BJ (cell line): Measurements from ENCODE around the gene CTIF. TPM values are rescaled to one million over a fixed set of nuclear protein-coding genes. Genes with fewer than 3 reads are reported as not detected.

Source experiments
- CTCF ChIA-PET: fragments of 350-600 bp; formaldehyde crosslinking; extraction: SDS; loops from one replicate; lab custom pipeline; 2021; ENCODE audit warnings: antibody characterized with exemption, inconsistent platforms; lab: Yijun Ruan, JAX
- POLR2A ChIA-PET: fragments of 300-600 bp; sonication (Branson Sonifier 250); formaldehyde crosslinking; extraction: SDS; loops from one replicate; lab custom pipeline; 2021; ENCODE audit warnings: antibody characterized with exemption; lab: Charles Lee
- DNase-seq: peaks from one replicate; pipeline ENCODE4 v3.0.0-alpha.2; 2011; ENCODE audit warnings: low read depth
- H3K27me3 ChIP-seq: 2 replicates; pipeline ENCODE4 v1.6.0; 2011; ENCODE audit warnings: low read length; ENCODE audit not compliant: control insufficient read depth, insufficient read depth
- H3K36me3 ChIP-seq: 2 replicates; pipeline ENCODE4 v1.5.1; 2011; ENCODE audit warnings: low read length; ENCODE audit not compliant: control insufficient read depth, insufficient read depth
- H3K4me3 ChIP-seq: 2 replicates; pipeline ENCODE4 v1.5.1; 2011; ENCODE audit warnings: low read depth, mild to moderate bottlenecking, control low read depth, low read length
- polyA plus RNA-seq: library from polyadenylated mRNA; depleted of rRNA; stranded (reverse); fragments of >200 nt; gene quantifications from 2 replicates; pipeline ENCODE4 v1.2.3, GENCODE V29; 2011
- TF ChIP-seq, protein P1 (sequence below): IDR thresholded peaks from 2 replicates; pipeline ENCODE4 v1.5.1; 2011; ENCODE audit warnings: low read depth, mild to moderate bottlenecking, control low read depth, inconsistent platforms, low read length, moderate library complexity; ENCODE audit not compliant: insufficient read depth

The CTIF gene
- polyA plus RNA-seq, 1 experiment = 105 TPM

DNA sequence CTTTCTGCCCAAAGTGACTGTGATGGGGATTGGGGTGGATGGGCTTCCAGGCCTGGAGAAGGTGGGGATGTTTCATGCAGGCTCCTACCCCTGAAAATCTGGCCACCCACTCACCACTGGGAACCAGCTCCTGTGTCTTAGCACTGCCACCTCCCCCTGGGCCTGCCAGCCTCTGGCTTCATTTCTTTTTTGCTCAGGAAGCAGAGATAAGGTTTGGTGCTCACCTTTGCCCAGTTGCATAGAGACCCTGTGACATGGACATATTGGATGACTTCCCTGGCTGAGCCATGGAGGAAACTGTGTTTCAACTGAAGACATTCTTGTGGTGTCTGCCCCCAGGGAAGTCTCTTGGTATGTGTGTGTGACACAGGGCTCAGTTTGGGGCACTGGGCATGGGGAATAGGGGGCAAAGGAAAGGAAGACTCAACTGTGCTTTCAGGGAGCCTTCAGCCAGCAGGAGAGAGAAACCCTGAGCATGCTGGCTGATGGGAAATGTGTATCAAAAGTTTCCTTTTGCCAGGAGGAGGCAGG, 16.7 kb downstream of the CTIF start:
- TF ChIP-seq, protein P1, sequence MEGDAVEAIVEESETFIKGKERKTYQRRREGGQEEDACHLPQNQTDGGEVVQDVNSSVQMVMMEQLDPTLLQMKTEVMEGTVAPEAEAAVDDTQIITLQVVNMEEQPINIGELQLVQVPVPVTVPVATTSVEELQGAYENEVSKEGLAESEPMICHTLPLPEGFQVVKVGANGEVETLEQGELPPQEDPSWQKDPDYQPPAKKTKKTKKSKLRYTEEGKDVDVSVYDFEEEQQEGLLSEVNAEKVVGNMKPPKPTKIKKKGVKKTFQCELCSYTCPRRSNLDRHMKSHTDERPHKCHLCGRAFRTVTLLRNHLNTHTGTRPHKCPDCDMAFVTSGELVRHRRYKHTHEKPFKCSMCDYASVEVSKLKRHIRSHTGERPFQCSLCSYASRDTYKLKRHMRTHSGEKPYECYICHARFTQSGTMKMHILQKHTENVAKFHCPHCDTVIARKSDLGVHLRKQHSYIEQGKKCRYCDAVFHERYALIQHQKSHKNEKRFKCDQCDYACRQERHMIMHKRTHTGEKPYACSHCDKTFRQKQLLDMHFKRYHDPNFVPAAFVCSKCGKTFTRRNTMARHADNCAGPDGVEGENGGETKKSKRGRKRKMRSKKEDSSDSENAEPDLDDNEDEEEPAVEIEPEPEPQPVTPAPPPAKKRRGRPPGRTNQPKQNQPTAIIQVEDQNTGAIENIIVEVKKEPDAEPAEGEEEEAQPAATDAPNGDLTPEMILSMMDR = no peak
- ChIA-PET POLR2A (no interaction called here), CTCF (interaction anchor here (0.7 to 1.1 kb wide), 2 partner anchors 9 to 623 kb away, joined by 3 read pairs; no protein-coding TSS in a partner anchor)
- no peak for DNase-seq
- Histone ChIP-seq H3K27me3 (no peaks in the 10 kb centered on the region), H3K36me3 (peaks cover 15% of the 10 kb centered on the region), H3K4me3 (no peak overlapping the region)

- TF ChIP-seq, protein P1 = no peak
- DNase-seq = no peak
- CTCF ChIA-PET = interaction anchor here (1.0 to 1.4 kb wide), 2 partner anchors 47 to 49 kb away, joined by 4 to 5 read pairs; no protein-coding TSS in a partner anchor
- Histone ChIP-seq H3K4me3 (no peak overlapping the region), H3K36me3 (peaks cover 14% of the 10 kb centered on the region), H3K27me3 (no peaks in the 10 kb centered on the region)
- POLR2A ChIA-PET = no interaction called here
These were observed 18.9 kb downstream of the CTIF start for GRCh38 chr18:48557640-48558174.

GRCh38 chr18:48558248-48558647, 19.4 kb downstream of the CTIF start:
- no peak for DNase-seq
- peaks cover 14% of the 10 kb centered on the region for H3K36me3 ChIP-seq
- TF ChIP-seq, protein P1 = no peak
- H3K27me3 ChIP-seq = no peaks in the 10 kb centered on the region
- ChIA-PET CTCF (interaction anchor here (0.9 to 1.0 kb wide), 2 partner anchors 47 to 73 kb away, joined by 4 read pairs; no protein-coding TSS in a partner anchor), POLR2A (no interaction called here)
- no peak overlapping the region for H3K4me3 ChIP-seq

DNA sequence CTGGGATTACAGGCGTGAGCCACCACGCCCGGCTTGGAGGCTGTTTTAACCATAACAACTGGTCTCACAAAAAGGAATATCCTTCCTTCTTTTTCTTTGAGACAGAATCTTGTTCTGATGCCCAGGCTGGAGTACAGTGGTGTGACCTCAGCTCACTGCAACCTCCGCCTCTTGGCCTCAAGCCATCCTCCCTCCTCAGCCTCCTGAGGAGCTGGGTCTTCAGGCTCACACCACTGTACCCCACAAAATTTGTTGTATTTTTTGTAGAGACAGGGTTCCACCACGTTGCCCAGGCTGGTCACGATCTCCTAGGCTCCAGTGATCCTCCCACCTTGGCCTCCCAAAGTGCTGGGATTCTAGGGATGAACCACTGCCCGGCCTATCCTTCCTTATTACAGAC, 21.7 kb downstream of the CTIF start:
- CTCF ChIA-PET = no interaction called here
- no peak for DNase-seq
- POLR2A ChIA-PET = interaction anchor here (0.5 kb wide), 1 partner anchor 22 kb away, joined by 3 read pairs; no protein-coding TSS in a partner anchor
- H3K4me3 ChIP-seq = no peak overlapping the region
- TF ChIP-seq, protein P1 = no peak
- H3K27me3 ChIP-seq = no peaks in the 10 kb centered on the region
- H3K36me3 ChIP-seq = peaks cover 5% of the 10 kb centered on the region

DNA sequence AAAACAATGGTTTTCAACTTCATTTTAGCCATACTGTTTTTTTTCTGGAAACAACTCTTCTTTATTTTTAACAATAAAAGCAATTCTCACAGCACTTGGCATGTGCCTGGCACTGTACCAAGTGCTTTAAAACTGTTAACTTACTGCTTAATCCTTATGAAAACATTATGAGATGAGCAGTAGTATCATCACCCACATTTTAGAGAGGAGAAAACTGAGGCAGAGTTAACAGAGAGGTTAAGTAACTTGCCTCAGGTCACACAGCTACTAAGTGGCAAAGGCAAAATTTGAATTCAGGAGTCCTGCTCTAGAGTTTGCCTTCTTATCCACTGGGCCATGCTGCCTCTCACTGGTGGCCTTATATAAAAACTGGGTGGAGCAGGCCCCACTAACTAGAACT, 23.2 kb downstream of the CTIF start:
- CTCF ChIA-PET = no interaction called here
- TF ChIP-seq, protein P1 = no peak
- no peak for DNase-seq
- H3K4me3 ChIP-seq = no peak overlapping the region
- peaks cover 3% of the 10 kb centered on the region; the same call in 1 of the 2 replicates for H3K36me3 ChIP-seq
- POLR2A ChIA-PET = no interaction called here
- H3K27me3 ChIP-seq = no peaks in the 10 kb centered on the region
